GM12878 (cell line): ENCODE measurements around the gene ATP8A1. TPM values are rescaled to one million over a fixed set of nuclear protein-coding genes. Genes with fewer than 3 reads are reported as not detected.

Experiments
- ATAC-seq: fragments of 200-7000 bp; cut with Tn5 transposase; 3 replicates; pipeline ENCODE4 v1.9.1; 2020; ENCODE audit warnings: mild to moderate bottlenecking, moderate library complexity
- BruUV-seq: library from RNA; stranded (reverse); fragments of 400-500 nt; replicated peaks from 2 replicates; lab custom pipeline; 2021; lab: Mats Ljungman, UMichigan
- CTCF ChIA-PET: fragments of 300-600 bp; sonication (Branson Sonifier 250); formaldehyde crosslinking; extraction: SDS; loops from one replicate; lab custom pipeline; 2021; ENCODE audit warnings: inconsistent platforms; lab: Yijun Ruan, JAX
- POLR2A ChIA-PET: fragments of 350-600 bp; formaldehyde crosslinking; extraction: SDS; loops from one replicate; lab custom pipeline; 2021; ENCODE audit warnings: inconsistent platforms; lab: Charles Lee
- RAD21 ChIA-PET: fragments of 300-600 bp; sonication (Branson Sonifier 250); formaldehyde crosslinking; loops from one replicate; lab custom pipeline; 2023; ENCODE audit warnings: antibody characterized with exemption; ENCODE audit not compliant: unreplicated experiment; lab: Charles Lee
- SMC1A ChIA-PET: fragments of 300-600 bp; sonication (Branson Sonifier 250); formaldehyde crosslinking; loops from one replicate; lab custom pipeline; 2023; ENCODE audit not compliant: unreplicated experiment, uncharacterized antibody; lab: Charles Lee
- DNase-seq: peaks from one replicate; pipeline ENCODE4 v3.0.0-alpha.2; 2011; ENCODE audit warnings: low read depth, low spot score
- FAIRE-seq: peaks from 3 replicates; lab custom pipeline; 2011; peaks lifted over from hg19 to GRCh38; lab: Jason Lieb, UNC
- H2AFZ ChIP-seq: 2 replicates; pipeline ENCODE4 v1.6.0; 2011; ENCODE audit warnings: low read depth, low read length, control low read depth; ENCODE audit not compliant: control insufficient read depth
- H3K27ac ChIP-seq: 2 replicates; pipeline ENCODE4 v1.5.1; 2011; ENCODE audit warnings: control low read depth; ENCODE audit not compliant: control insufficient read depth, insufficient read depth
- H3K27me3 ChIP-seq, 2 experiments: replicated peaks in 1 of 2; 2 replicates each; pipeline versions ENCODE4 v1.6.0 to v1.6.1; 2011; ENCODE audit warnings: low read length in 1 of 2; ENCODE audit not compliant: control insufficient read depth in 2 of 2, insufficient read depth in 2 of 2
- H3K36me3 ChIP-seq, 2 experiments: 2 replicates each; pipeline ENCODE4 v1.5.1; 2011; ENCODE audit warnings: low read length in 1 of 2; ENCODE audit not compliant: control insufficient read depth in 2 of 2, insufficient read depth in 2 of 2
- H3K4me1 ChIP-seq: 2 replicates; pipeline ENCODE4 v1.6.1; 2011; ENCODE audit warnings: mild to moderate bottlenecking, low read length, moderate library complexity, mixed read lengths; ENCODE audit not compliant: control insufficient read depth, insufficient read depth
- H3K4me2 ChIP-seq: 2 replicates; pipeline ENCODE4 v1.6.0; 2011; ENCODE audit warnings: control low read depth; ENCODE audit not compliant: control insufficient read depth, insufficient read depth
- H3K4me3 ChIP-seq: fragments of 200-600 bp; sonication (generic); 2 replicates; pipeline ENCODE4 v1.5.1; 2016
- H3K79me2 ChIP-seq: 2 replicates; pipeline ENCODE4 v1.6.0; 2011; ENCODE audit warnings: low read length; ENCODE audit not compliant: control insufficient read depth, insufficient read depth
- H3K9ac ChIP-seq: 2 replicates; pipeline ENCODE4 v1.8.0; 2011; ENCODE audit warnings: low read length, control low read depth, mixed read lengths; ENCODE audit not compliant: control insufficient read depth, insufficient read depth
- H3K9me3 ChIP-seq: replicated peaks from 3 replicates; pipeline ENCODE4 v1.5.1; 2011; ENCODE audit warnings: mild to moderate bottlenecking, low read length; ENCODE audit not compliant: control insufficient read depth, insufficient read depth
- H4K20me1 ChIP-seq: 2 replicates; pipeline ENCODE4 v1.6.0; 2011; ENCODE audit not compliant: control insufficient read depth, insufficient read depth
- CHD4 ChIP-seq: fragments of 200-600 bp; sonication (generic); IDR thresholded peaks from 2 replicates; pipeline ENCODE4 v1.6.1; 2016; ENCODE audit warnings: mild to moderate bottlenecking
- CREB1 ChIP-seq: IDR thresholded peaks from 2 replicates; pipeline ENCODE4 v1.6.1; 2012; ENCODE audit warnings: low read depth, mild to moderate bottlenecking, inconsistent platforms
- EGR1 ChIP-seq, 2 experiments: IDR thresholded peaks; 1 replicate in 1 of 2; 2 replicates in 1 of 2; pipeline ENCODE4 v1.6.1; 2011 to 2012; ENCODE audit warnings: low read depth in 2 of 2, low read length in 2 of 2, borderline replicate concordance in 1 of 2, mild to moderate bottlenecking in 1 of 2, moderate library complexity in 1 of 2
- ESRRA ChIP-seq: IDR thresholded peaks from 2 replicates; pipeline ENCODE4 v1.6.1; 2012; ENCODE audit warnings: mild to moderate bottlenecking, low read length, improper control_type of control experiment
- FOXM1 ChIP-seq: IDR thresholded peaks from 2 replicates; pipeline ENCODE4 v1.6.1; 2012; ENCODE audit warnings: low read depth, mild to moderate bottlenecking, inconsistent platforms, low read length, moderate library complexity
- HDAC2 ChIP-seq: fragments of 200-600 bp; sonication (generic); IDR thresholded peaks from 2 replicates; pipeline ENCODE4 v1.6.1; 2017
- JUNB ChIP-seq: IDR thresholded peaks from 2 replicates; pipeline ENCODE4 v1.6.1; 2016; ENCODE audit warnings: antibody characterized with exemption, mild to moderate bottlenecking
- MTA3 ChIP-seq: IDR thresholded peaks from 2 replicates; pipeline ENCODE4 v1.6.1; 2012; ENCODE audit warnings: low read length, inconsistent platforms, borderline replicate concordance
- MYB ChIP-seq: fragments of 150-350 bp; IDR thresholded peaks from 2 replicates; pipeline ENCODE4 v1.6.1; 2014; ENCODE audit warnings: mild to moderate bottlenecking, low read depth, low read length, borderline replicate concordance
- RELA ChIP-seq: fragments of 450-650 bp; IDR thresholded peaks from 2 replicates; pipeline ENCODE4 v1.8.0; 2014; ENCODE audit warnings: borderline replicate concordance; ENCODE audit not compliant: partially characterized antibody
- RFX5 ChIP-seq: IDR thresholded peaks from 2 replicates; pipeline ENCODE4 v1.6.1; 2011; ENCODE audit warnings: low read depth, low read length, improper control_type of control experiment
- SMC3 ChIP-seq: IDR thresholded peaks from 2 replicates; pipeline ENCODE4 v1.6.1; 2011; ENCODE audit warnings: low read length, improper control_type of control experiment, borderline replicate concordance
- SREBF2 ChIP-seq: IDR thresholded peaks from 2 replicates; pipeline ENCODE4 v1.6.1; 2012; ENCODE audit warnings: mild to moderate bottlenecking, low read length
- SRF ChIP-seq, 2 experiments: IDR thresholded peaks; 2 replicates each; pipeline ENCODE4 v1.6.1; 2011; ENCODE audit warnings: low read depth in 2 of 2, low read length in 2 of 2, mild to moderate bottlenecking in 1 of 2, moderate library complexity in 1 of 2
- TCF7 ChIP-seq: IDR thresholded peaks from 2 replicates; pipeline ENCODE4 v1.6.1; 2014; ENCODE audit warnings: antibody characterized with exemption, borderline replicate concordance
- YBX1 ChIP-seq: fragments of 450-650 bp; IDR thresholded peaks from 2 replicates; pipeline ENCODE4 v1.6.1; 2016; ENCODE audit warnings: antibody characterized with exemption
- ZNF274 ChIP-seq: IDR thresholded peaks from one replicate; pipeline ENCODE4 v1.8.0; 2011; ENCODE audit not compliant: insufficient read length, insufficient read depth
- WGBS: methylation state at CpG from one replicate; pipeline ENCODE4 v1.1.6; 2016; ENCODE audit warnings: low lambda C conversion rate; ENCODE audit not compliant: insufficient replicate concordance, insufficient coverage; ENCODE audit errors: missing lambda C conversion rate; 5-methylcytosine and 5-hydroxymethylcytosine counted together
- in situ Hi-C: fragments of 300-500 bp; cut with MboI; formaldehyde crosslinking; loops from 9 replicates; pipeline ENCODE4 v1.14.3; 2018; ENCODE audit warnings: mixed read lengths
- intact Hi-C: fragments of 100-400 bp; cut with micrococcal nuclease; formaldehyde crosslinking; loops from one replicate; pipeline ENCODE4 v1.14.2; 2022; ENCODE audit not compliant: unreplicated experiment
- polyA plus RNA-seq, 11 experiments: library from polyadenylated mRNA; depleted of rRNA in 4 of 11; unstranded in 6 of 11; stranded (reverse) in 5 of 11; fragments of >200 nt; fragmentation: Nextera tagmentation in 4 of 11; fragmentation: Illumina TruSeq in 1 of 11; extraction: Ambion mirVana in 4 of 11; extraction: Trizol in 1 of 11; gene quantifications; 1 replicate in 1 of 11; 2 replicates in 10 of 11; pipeline versions ENCODE4 v1.2.1 to v1.2.3, GENCODE V29; 2011 to 2016; ENCODE audit warnings: inconsistent platforms in 2 of 11, missing spikeins in 2 of 11, low read depth in 1 of 11
- total RNA-seq, 4 experiments: library from RNA; depleted of rRNA in 3 of 4; stranded (reverse); fragments of >200 nt in 3 of 4; fragmentation: Illumina TruSeq in 1 of 4; extraction: Trizol in 1 of 4; gene quantifications; 2 replicates each; pipeline versions ENCODE4 v1.2.1 to v1.2.3, GENCODE V29; 2013 to 2021
- TF ChIP-seq, protein P1 (sequence below): fragments of 450-650 bp; IDR thresholded peaks from 2 replicates; pipeline ENCODE4 v1.6.1; 2016; ENCODE audit warnings: mild to moderate bottlenecking
- TF ChIP-seq, protein P2 (sequence below): fragments of 450-650 bp; IDR thresholded peaks from 2 replicates; pipeline ENCODE4 v1.6.1; 2017; ENCODE audit warnings: borderline replicate concordance
- TF ChIP-seq, protein P3 (sequence below): IDR thresholded peaks from 2 replicates; pipeline ENCODE4 v1.6.1; 2012; ENCODE audit warnings: low read depth, low read length, improper control_type of control experiment

The ATP8A1 gene
- total and polyA plus RNA-seq, 10 of the 15 experiments (the other 5 are each of a cell fraction or from before 2014, with no cell fraction given), result 9.0 to 116 (median 37.3) TPM

DNA sequence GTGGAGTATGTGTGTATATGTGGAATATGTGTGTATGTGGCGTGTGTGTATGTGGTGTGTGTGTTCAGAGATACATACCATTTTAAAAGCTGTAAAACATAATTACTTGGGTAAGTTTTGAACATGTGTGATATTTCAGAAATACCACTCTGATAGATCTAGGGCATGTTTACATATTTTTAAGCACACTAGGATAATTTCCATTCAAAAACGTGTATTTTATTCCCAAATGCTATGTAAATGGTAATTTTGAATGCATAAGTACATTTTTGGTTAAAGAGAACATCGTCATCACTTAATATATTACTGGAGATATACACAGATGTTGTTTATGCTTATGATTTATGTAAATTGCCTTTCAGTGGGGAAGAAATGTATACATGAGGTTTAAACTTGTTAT lies 294.3 kb downstream of the ATP8A1 start:
- Histone ChIP-seq H3K36me3 (no peaks in the 10 kb centered on the region), H3K4me3 (no peak overlapping the region), H3K4me1 (no peaks in the 10 kb centered on the region), H3K9ac (no peak overlapping the region), H3K27me3 (no peaks in the 10 kb centered on the region), H3K79me2 (no peaks in the 10 kb centered on the region), H3K4me2 (no peak overlapping the region), H3K27ac (no peak overlapping the region), H2AFZ (no peak overlapping the region), H4K20me1 (no peaks in the 10 kb centered on the region), H3K9me3 (no peaks in the 10 kb centered on the region)
- no TSS peak for BruUV-seq
- ATAC-seq, result no peak
- intact Hi-C loops, result no loop called here
- ChIA-PET RAD21 (no interaction called here), SMC1A (no interaction called here), CTCF (interaction anchor here (0.6 kb wide), 1 partner anchor 124 kb away, joined by 3 read pairs; no protein-coding TSS in a partner anchor), POLR2A (no interaction called here)
- in situ Hi-C loops, result no loop called here
- DNase-seq, result no peak
- TF ChIP-seq MYB (no peak), ZNF274 (no peak), ESRRA (no peak), CREB1 (no peak), MTA3 (no peak), YBX1 (no peak), RFX5 (no peak), HDAC2 (no peak), SRF (IDR thresholded peaks at IDR 0.05; ENCODE audit: low read depth in 2 of 2, low read length in 2 of 2) (no peak), TCF7 (no peak), SREBF2 (no peak), SMC3 (no peak), FOXM1 (no peak), CHD4 (no peak), EGR1 (IDR thresholded peaks at IDR 0.05; ENCODE audit: borderline replicate concordance in 1 of 2, low read depth in 2 of 2, low read length in 2 of 2) (no peak), RELA (no peak), JUNB (no peak)
- TF ChIP-seq, protein P1, sequence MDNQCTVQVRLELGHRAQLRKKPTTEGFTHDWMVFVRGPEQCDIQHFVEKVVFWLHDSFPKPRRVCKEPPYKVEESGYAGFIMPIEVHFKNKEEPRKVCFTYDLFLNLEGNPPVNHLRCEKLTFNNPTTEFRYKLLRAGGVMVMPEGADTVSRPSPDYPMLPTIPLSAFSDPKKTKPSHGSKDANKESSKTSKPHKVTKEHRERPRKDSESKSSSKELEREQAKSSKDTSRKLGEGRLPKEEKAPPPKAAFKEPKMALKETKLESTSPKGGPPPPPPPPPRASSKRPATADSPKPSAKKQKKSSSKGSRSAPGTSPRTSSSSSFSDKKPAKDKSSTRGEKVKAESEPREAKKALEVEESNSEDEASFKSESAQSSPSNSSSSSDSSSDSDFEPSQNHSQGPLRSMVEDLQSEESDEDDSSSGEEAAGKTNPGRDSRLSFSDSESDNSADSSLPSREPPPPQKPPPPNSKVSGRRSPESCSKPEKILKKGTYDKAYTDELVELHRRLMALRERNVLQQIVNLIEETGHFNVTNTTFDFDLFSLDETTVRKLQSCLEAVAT, result no peak
- TF ChIP-seq, protein P2, sequence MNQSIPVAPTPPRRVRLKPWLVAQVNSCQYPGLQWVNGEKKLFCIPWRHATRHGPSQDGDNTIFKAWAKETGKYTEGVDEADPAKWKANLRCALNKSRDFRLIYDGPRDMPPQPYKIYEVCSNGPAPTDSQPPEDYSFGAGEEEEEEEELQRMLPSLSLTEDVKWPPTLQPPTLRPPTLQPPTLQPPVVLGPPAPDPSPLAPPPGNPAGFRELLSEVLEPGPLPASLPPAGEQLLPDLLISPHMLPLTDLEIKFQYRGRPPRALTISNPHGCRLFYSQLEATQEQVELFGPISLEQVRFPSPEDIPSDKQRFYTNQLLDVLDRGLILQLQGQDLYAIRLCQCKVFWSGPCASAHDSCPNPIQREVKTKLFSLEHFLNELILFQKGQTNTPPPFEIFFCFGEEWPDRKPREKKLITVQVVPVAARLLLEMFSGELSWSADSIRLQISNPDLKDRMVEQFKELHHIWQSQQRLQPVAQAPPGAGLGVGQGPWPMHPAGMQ, result no peak
- TF ChIP-seq, protein P3, sequence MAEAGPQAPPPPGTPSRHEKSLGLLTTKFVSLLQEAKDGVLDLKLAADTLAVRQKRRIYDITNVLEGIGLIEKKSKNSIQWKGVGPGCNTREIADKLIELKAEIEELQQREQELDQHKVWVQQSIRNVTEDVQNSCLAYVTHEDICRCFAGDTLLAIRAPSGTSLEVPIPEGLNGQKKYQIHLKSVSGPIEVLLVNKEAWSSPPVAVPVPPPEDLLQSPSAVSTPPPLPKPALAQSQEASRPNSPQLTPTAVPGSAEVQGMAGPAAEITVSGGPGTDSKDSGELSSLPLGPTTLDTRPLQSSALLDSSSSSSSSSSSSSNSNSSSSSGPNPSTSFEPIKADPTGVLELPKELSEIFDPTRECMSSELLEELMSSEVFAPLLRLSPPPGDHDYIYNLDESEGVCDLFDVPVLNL, result no peak
- no peak for FAIRE-seq
- WGBS, result 41% methylated on average over 3 of the region's 3 CpGs
